DMS114 treated with DMSO at 0.1 percent for 48 hours (cell line): Measurements from ENCODE around the gene CAPS.

Experiments
- DNase-seq: peaks from one replicate; lab custom pipeline; 2025; ENCODE audit not compliant: unreplicated experiment; lab: John Stamatoyannopoulos, UW

Gene CAPS

GRCh38 chr19:5891938-5892771 is 21.9 kb upstream of the CAPS start:
- DNase-seq: no peak

GRCh38 chr19:5892772-5893275 is 21.2 kb upstream of the CAPS start:
- no peak for DNase-seq

GRCh38 chr19:5893296-5893903 is 20.7 kb upstream of the CAPS start:
- DNase-seq: no peak

- no peak for DNase-seq
These were observed 19.9 kb upstream of the CAPS start for GRCh38 chr19:5893907-5894703.

GRCh38 chr19:5894704-5895349 is 19.2 kb upstream of the CAPS start:
- no peak for DNase-seq

GRCh38 chr19:5895409-5895808 is 18.6 kb upstream of the CAPS start:
- DNase-seq: no peak

- DNase-seq: no peak
These were observed 18.2 kb upstream of the CAPS start for GRCh38 chr19:5895890-5896289.

GRCh38 chr19:5896365-5897076 is 17.5 kb upstream of the CAPS start:
- no peak for DNase-seq

GRCh38 chr19:5897189-5897969 is 16.7 kb upstream of the CAPS start:
- DNase-seq: no peak

- DNase-seq: no peak
These were observed 14.1 kb upstream of the CAPS start for GRCh38 chr19:5899728-5900526.

- no peak for DNase-seq
These were observed 13.1 kb upstream of the CAPS start for GRCh38 chr19:5900976-5901375.

GRCh38 chr19:5903056-5903623 is 10.9 kb upstream of the CAPS start:
- DNase-seq: no peak

- DNase-seq: peak; percentile 91
These were observed 10.3 kb upstream of the CAPS start, which contains the start of gene NDUFA11 for GRCh38 chr19:5903624-5904351. Gene NDUFA11 (minus strand): TSS chr19:5903790. CDS start chr19:5903708, 82 bp downstream.

GRCh38 chr19:5904352-5905113 is 9.5 kb upstream of the CAPS start, which contains the start of gene VMAC:
Gene VMAC (plus strand): TSS chr19:5904872. CDS start chr19:5904891, 19 bp downstream.
- DNase-seq: peak; percentile 97

- no peak for DNase-seq
These were observed 8.8 kb upstream of the CAPS start for GRCh38 chr19:5905114-5905778.

GRCh38 chr19:5907241-5907640 is 6.8 kb upstream of the CAPS start:
- no peak for DNase-seq
